HG02981 (cell line): ENCODE measurements around the gene PDGFB.

Source experiments
- ATAC-seq: cut with Tn5 transposase; IDR thresholded peaks from one replicate; pipeline ENCODE4 v1.9.1; 2021; ENCODE audit warnings: mild to moderate bottlenecking, moderate library complexity; ENCODE audit not compliant: unreplicated experiment

Gene PDGFB

GRCh38 chr22:39176714-39177455 is 67.9 kb downstream of the PDGFB start:
- no peak for ATAC-seq

GRCh38 chr22:39176143-39176713 is 68.6 kb downstream of the PDGFB start:
- no peak for ATAC-seq

- no peak for ATAC-seq
Measured at GRCh38 chr22:39175353-39176142, 69.2 kb downstream of the PDGFB start.

GRCh38 chr22:39174498-39175352 is 70.1 kb downstream of the PDGFB start:
- ATAC-seq, result no peak

GRCh38 chr22:39173787-39174497 is 70.8 kb downstream of the PDGFB start:
- no peak for ATAC-seq
